Measurements from ENCODE around the gene ACSF3.

DNA sequence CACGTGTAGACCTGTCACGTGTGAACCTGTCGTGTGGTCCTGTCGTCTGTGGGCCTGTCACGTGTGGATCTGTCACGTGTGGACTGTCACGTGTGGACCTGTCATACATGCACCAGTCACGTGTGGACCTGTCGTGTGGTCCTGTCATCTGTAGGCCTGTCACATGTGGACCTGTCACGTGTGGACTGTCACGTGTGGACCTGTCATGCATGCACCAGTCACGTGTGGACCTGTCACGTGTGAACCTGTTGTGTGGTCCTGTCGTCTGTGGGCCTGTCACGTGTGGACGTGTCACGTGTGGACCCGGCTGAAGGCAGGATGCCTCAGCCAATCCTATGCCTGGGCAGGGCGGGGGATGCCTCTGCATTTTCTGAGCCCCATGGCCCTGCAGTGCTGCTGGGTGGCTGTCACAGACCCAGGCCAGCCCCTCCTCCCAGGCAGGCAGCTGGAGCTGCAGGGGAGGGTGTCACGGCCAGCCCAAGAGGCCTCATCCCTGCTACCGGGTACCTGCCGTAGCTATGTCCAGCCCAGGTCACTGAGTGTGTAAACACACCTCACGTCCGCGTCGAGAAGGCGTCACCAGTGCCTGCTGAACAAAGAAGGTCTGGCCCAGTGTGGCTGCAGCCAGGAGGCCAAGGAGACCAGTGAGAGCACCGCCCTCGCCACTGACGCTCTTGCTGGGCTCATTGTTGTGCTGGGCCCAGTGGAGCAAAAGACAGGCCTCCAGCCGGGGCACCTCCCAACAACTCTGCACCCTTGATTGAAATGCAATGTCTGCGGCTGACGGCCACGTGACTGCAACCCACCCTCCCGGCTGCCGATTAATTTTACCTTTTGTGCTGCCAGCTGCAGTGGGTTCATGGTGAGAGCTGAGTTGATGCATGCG, 18.6 kb upstream of the ACSF3 start:
- TF ChIP-seq, protein P1, sequence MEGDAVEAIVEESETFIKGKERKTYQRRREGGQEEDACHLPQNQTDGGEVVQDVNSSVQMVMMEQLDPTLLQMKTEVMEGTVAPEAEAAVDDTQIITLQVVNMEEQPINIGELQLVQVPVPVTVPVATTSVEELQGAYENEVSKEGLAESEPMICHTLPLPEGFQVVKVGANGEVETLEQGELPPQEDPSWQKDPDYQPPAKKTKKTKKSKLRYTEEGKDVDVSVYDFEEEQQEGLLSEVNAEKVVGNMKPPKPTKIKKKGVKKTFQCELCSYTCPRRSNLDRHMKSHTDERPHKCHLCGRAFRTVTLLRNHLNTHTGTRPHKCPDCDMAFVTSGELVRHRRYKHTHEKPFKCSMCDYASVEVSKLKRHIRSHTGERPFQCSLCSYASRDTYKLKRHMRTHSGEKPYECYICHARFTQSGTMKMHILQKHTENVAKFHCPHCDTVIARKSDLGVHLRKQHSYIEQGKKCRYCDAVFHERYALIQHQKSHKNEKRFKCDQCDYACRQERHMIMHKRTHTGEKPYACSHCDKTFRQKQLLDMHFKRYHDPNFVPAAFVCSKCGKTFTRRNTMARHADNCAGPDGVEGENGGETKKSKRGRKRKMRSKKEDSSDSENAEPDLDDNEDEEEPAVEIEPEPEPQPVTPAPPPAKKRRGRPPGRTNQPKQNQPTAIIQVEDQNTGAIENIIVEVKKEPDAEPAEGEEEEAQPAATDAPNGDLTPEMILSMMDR (IDR thresholded peaks at IDR 0.05), result no peak
- TF ChIP-seq EZH2 (IDR thresholded peaks at IDR 0.05), result no peak

Data from neural progenitor cell (in vitro differentiated cells).